ENCODE results near the gene COPS4. TPM values are rescaled to one million over a fixed set of nuclear protein-coding genes. Genes with fewer than 3 reads are reported as not detected.

COPS4 gene
- total RNA-seq (2022; extraction: Qiagen RNA extraction), result 23.4 to 37.0 TPM (median 24.5 TPM) in 5 replicates

GRCh38 chr4:83034630-83035494 is at the start of gene COPS4:
Gene COPS4 (plus strand): TSS chr4:83035183. CDS start chr4:83035225, 42 bp downstream.

GRCh38 chr4:83010522-83011318 is 24.3 kb upstream of the COPS4 start, which contains the start of gene LIN54:
Gene LIN54 (minus strand): TSS chr4:83010823. CDS start chr4:82984844, 25,979 bp downstream.

GRCh38 chr4:83114576-83114975 is 79.6 kb downstream of the COPS4 start, which contains the start of gene PLAC8:
Gene PLAC8 (minus strand): TSS chr4:83114729. CDS start chr4:83107921, 6,808 bp downstream.

Other genes starting within 250 kb of the COPS4 start
- 6.6 to 8.5 TPM (median 6.9 TPM) in 5 replicates for gene SCD5, start 236.4 kb upstream of the COPS4 start, total RNA-seq (2022; extraction: Qiagen RNA extraction)
- 80.1 to 86.9 TPM (median 85.0 TPM) in 5 replicates for gene SEC31A, start 144.0 kb upstream of the COPS4 start, total RNA-seq (2022; extraction: Qiagen RNA extraction)
- gene THAP9, start 134.4 kb upstream of the COPS4 start, total RNA-seq (2022; extraction: Qiagen RNA extraction), result 1.5 to 2.5 TPM (median 1.8 TPM) in 5 replicates
- 5.0 to 7.1 TPM (median 6.9 TPM) in 5 replicates for gene LIN54, start 24.4 kb upstream of the COPS4 start, total RNA-seq (2022; extraction: Qiagen RNA extraction)
- gene PLAC8, start 79.5 kb downstream of the COPS4 start, total RNA-seq (2022; extraction: Qiagen RNA extraction), result 0.42 to 1.4 TPM (median 0.86 TPM) in 5 replicates
- 16.9 to 20.4 TPM (median 20.1 TPM) in 5 replicates for gene COQ2, start 249.6 kb downstream of the COPS4 start, total RNA-seq (2022; extraction: Qiagen RNA extraction)

Measured in A549 treated with CORT108297 at 1 μM for 4 hours (cell line).